ENCODE results near the gene GPR37.

The GPR37 gene

GRCh38 chr7:124761164-124761715, 4.4 kb downstream of the GPR37 start:
- TF ChIP-seq EZH2 (IDR thresholded peaks at IDR 0.05): no peak
- no peak for TF ChIP-seq POLR2AphosphoS5 (IDR thresholded peaks at IDR 0.05; ENCODE audit: borderline replicate concordance, low read depth, low read length)
- TF ChIP-seq FOXP2 (optimal IDR thresholded peaks at IDR 0.05; ENCODE audit: control extremely low read depth, extremely low read length, insufficient read depth): no peak
- H3K9me3 ChIP-seq (ENCODE audit: low read depth, low read length): no peaks in the 10 kb centered on the region
- no peak overlapping the region for H3K27ac ChIP-seq
- H3K9ac ChIP-seq (ENCODE audit: insufficient read length): no peak overlapping the region
- H3K4me3 ChIP-seq: no peak overlapping the region
- no peaks in the 10 kb centered on the region for H3K36me3 ChIP-seq (ENCODE audit: insufficient read depth, low read length)
- DNase-seq (ENCODE audit: low read depth, low spot score): no peak

DNA sequence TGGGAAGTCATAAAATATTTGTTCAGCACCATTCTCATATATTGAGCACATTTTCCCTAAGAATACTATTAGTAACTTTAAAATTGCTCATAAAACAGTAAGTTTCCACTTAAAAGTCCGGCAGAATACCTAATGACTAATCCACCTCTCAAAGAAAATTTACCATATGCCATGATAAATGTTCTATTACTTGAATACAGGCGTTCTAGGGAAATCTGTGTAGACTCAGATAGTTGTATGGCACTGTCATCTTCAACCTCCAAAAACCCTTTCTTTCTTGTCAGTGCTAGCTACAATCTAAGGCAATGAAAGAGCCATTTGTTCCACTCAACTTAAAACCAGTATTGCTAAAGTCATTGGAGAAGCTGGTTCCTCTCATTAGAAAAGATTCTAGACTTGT, 7.3 kb downstream of the GPR37 start:
- no peak overlapping the region for H3K9ac ChIP-seq (ENCODE audit: insufficient read length)
- no peaks in the 10 kb centered on the region for H3K9me3 ChIP-seq (ENCODE audit: low read depth, low read length)
- no peak overlapping the region for H3K27ac ChIP-seq
- DNase-seq (ENCODE audit: low read depth, low spot score): no peak
- H3K4me3 ChIP-seq: no peak overlapping the region
- H3K36me3 ChIP-seq (ENCODE audit: insufficient read depth, low read length): no peaks in the 10 kb centered on the region
- TF ChIP-seq FOXP2 (optimal IDR thresholded peaks at IDR 0.05; ENCODE audit: control extremely low read depth, extremely low read length, insufficient read depth) (no peak), POLR2AphosphoS5 (IDR thresholded peaks at IDR 0.05; ENCODE audit: borderline replicate concordance, low read depth, low read length) (no peak), EZH2 (IDR thresholded peaks at IDR 0.05) (no peak)

GRCh38 chr7:124754576-124755268, 10.9 kb downstream of the GPR37 start:
- Histone ChIP-seq H3K4me3 (no peak overlapping the region), H3K9ac (ENCODE audit: insufficient read length) (no peak overlapping the region), H3K27ac (no peak overlapping the region), H3K36me3 (ENCODE audit: insufficient read depth, low read length) (no peaks in the 10 kb centered on the region), H3K9me3 (ENCODE audit: low read depth, low read length) (no peaks in the 10 kb centered on the region)
- TF ChIP-seq POLR2AphosphoS5 (IDR thresholded peaks at IDR 0.05; ENCODE audit: borderline replicate concordance, low read depth, low read length) (no peak), EZH2 (IDR thresholded peaks at IDR 0.05) (no peak), FOXP2 (optimal IDR thresholded peaks at IDR 0.05; ENCODE audit: control extremely low read depth, extremely low read length, insufficient read depth) (no peak)
- no peak for DNase-seq (ENCODE audit: low read depth, low spot score)

- Histone ChIP-seq H3K9ac (ENCODE audit: insufficient read length) (no peak overlapping the region), H3K27ac (no peak overlapping the region), H3K9me3 (ENCODE audit: low read depth, low read length) (no peaks in the 10 kb centered on the region), H3K4me3 (no peak overlapping the region), H3K36me3 (ENCODE audit: insufficient read depth, low read length) (no peaks in the 10 kb centered on the region)
- DNase-seq (ENCODE audit: low read depth, low spot score): no peak
- TF ChIP-seq EZH2 (IDR thresholded peaks at IDR 0.05) (no peak), FOXP2 (optimal IDR thresholded peaks at IDR 0.05; ENCODE audit: control extremely low read depth, extremely low read length, insufficient read depth) (no peak), POLR2AphosphoS5 (IDR thresholded peaks at IDR 0.05; ENCODE audit: borderline replicate concordance, low read depth, low read length) (no peak)
Measured at GRCh38 chr7:124752310-124752709, 13.3 kb downstream of the GPR37 start.

DNA sequence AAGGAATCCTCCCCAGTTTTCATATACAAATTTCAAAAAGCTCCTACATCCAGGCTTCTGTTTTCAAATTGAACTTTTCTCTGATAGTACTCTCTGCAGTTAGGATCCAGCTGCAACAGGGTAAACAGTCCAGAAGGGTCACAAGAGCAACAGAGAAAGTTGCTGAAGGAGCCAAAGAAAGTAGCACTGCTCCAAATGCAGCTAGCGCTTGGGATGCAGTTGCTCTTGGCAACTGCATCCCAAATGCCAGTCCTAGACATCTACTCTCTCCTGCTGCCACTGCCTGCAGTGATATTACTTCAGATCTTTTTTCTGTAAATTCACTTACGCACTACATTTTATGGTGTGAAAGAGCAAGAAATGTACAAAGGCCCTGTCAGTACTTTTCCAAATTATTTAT, 14.6 kb downstream of the GPR37 start:
- H3K9ac ChIP-seq (ENCODE audit: insufficient read length): no peak overlapping the region
- no peak for TF ChIP-seq POLR2AphosphoS5 (IDR thresholded peaks at IDR 0.05; ENCODE audit: borderline replicate concordance, low read depth, low read length)
- no peak for TF ChIP-seq FOXP2 (optimal IDR thresholded peaks at IDR 0.05; ENCODE audit: control extremely low read depth, extremely low read length, insufficient read depth)
- TF ChIP-seq EZH2 (IDR thresholded peaks at IDR 0.05): no peak
- no peaks in the 10 kb centered on the region for H3K9me3 ChIP-seq (ENCODE audit: low read depth, low read length)
- H3K4me3 ChIP-seq: no peak overlapping the region
- no peak overlapping the region for H3K27ac ChIP-seq
- H3K36me3 ChIP-seq (ENCODE audit: insufficient read depth, low read length): no peaks in the 10 kb centered on the region
- no peak for DNase-seq (ENCODE audit: low read depth, low spot score)

- Histone ChIP-seq H3K9me3 (ENCODE audit: low read depth, low read length) (no peaks in the 10 kb centered on the region), H3K36me3 (ENCODE audit: insufficient read depth, low read length) (no peaks in the 10 kb centered on the region), H3K9ac (ENCODE audit: insufficient read length) (no peak overlapping the region), H3K4me3 (no peak overlapping the region), H3K27ac (no peak overlapping the region)
- TF ChIP-seq FOXP2 (optimal IDR thresholded peaks at IDR 0.05; ENCODE audit: control extremely low read depth, extremely low read length, insufficient read depth): no peak
- TF ChIP-seq EZH2 (IDR thresholded peaks at IDR 0.05): no peak
- no peak for TF ChIP-seq POLR2AphosphoS5 (IDR thresholded peaks at IDR 0.05; ENCODE audit: borderline replicate concordance, low read depth, low read length)
- no peak for DNase-seq (ENCODE audit: low read depth, low spot score)
Measured at GRCh38 chr7:124747072-124747471, 18.5 kb downstream of the GPR37 start.

- H3K4me3 ChIP-seq: no peak overlapping the region
- no peak overlapping the region for H3K9ac ChIP-seq (ENCODE audit: insufficient read length)
- no peak for DNase-seq (ENCODE audit: low read depth, low spot score)
- no peak overlapping the region for H3K27ac ChIP-seq
- H3K9me3 ChIP-seq (ENCODE audit: low read depth, low read length): no peaks in the 10 kb centered on the region
- H3K36me3 ChIP-seq (ENCODE audit: insufficient read depth, low read length): no peaks in the 10 kb centered on the region
- TF ChIP-seq FOXP2 (optimal IDR thresholded peaks at IDR 0.05; ENCODE audit: control extremely low read depth, extremely low read length, insufficient read depth) (no peak), EZH2 (IDR thresholded peaks at IDR 0.05) (no peak), POLR2AphosphoS5 (IDR thresholded peaks at IDR 0.05; ENCODE audit: borderline replicate concordance, low read depth, low read length) (no peak)
Measured at GRCh38 chr7:124738639-124739038, 27.0 kb downstream of the GPR37 start.

- Histone ChIP-seq H3K9me3 (ENCODE audit: low read depth, low read length) (no peaks in the 10 kb centered on the region), H3K36me3 (ENCODE audit: insufficient read depth, low read length) (no peaks in the 10 kb centered on the region), H3K9ac (ENCODE audit: insufficient read length) (no peak overlapping the region), H3K4me3 (no peak overlapping the region), H3K27ac (no peak overlapping the region)
- DNase-seq (ENCODE audit: low read depth, low spot score): no peak
- TF ChIP-seq EZH2 (IDR thresholded peaks at IDR 0.05) (no peak), FOXP2 (optimal IDR thresholded peaks at IDR 0.05; ENCODE audit: control extremely low read depth, extremely low read length, insufficient read depth) (no peak), POLR2AphosphoS5 (IDR thresholded peaks at IDR 0.05; ENCODE audit: borderline replicate concordance, low read depth, low read length) (no peak)
Measured at GRCh38 chr7:124737760-124738300, 27.8 kb downstream of the GPR37 start.
